Esophagus muscularis mucosa (tissue), 4 donors: ENCODE results near the gene NOPCHAP1. TPM values are rescaled to one million over a fixed set of nuclear protein-coding genes. Genes with fewer than 3 reads are reported as not detected.
A peak's percentile ranks its signal among the peaks of the same experiment; 100 is the strongest.
"Not testable (repeated sequence)": the region's sequence is repeated elsewhere in the genome, so short reads cannot be mapped to it uniquely, and the experiment has no call there.

Source experiments
- DNase-seq: peaks from one replicate; pipeline ENCODE4 v3.0.0-alpha.2; 2017; ENCODE audit errors: extremely low spot score
- H3K27ac ChIP-seq, 4 donors: fragments of 200-600 bp; sonication (generic); replicated peaks in 1 of 4; 1 replicate in 3 of 4; 2 replicates in 1 of 4; pipeline ENCODE4 v1.5.1; 2016 to 2019; ENCODE audit warnings: mild to moderate bottlenecking in 1 of 4
- H3K27me3 ChIP-seq, 4 donors: fragments of 200-600 bp; sonication (generic); one replicate each; pipeline versions ENCODE4 v1.5.1 to v1.6.0; 2016 to 2019
- H3K36me3 ChIP-seq, 4 donors: fragments of 200-600 bp; sonication (generic); one replicate each; pipeline ENCODE4 v1.5.1; 2016 to 2019
- H3K4me1 ChIP-seq, 4 donors: fragments of 200-600 bp; sonication (generic); one replicate each; pipeline ENCODE4 v1.5.1; 2016 to 2019
- H3K4me3 ChIP-seq, 4 donors: fragments of 200-600 bp; sonication (generic); 1 replicate in 2 of 4; 2 replicates in 2 of 4; pipeline ENCODE4 v1.5.1; 2016 to 2019; ENCODE audit warnings: mild to moderate bottlenecking in 4 of 4, moderate library complexity in 1 of 4
- H3K9me3 ChIP-seq, 4 donors: fragments of 200-600 bp; sonication (generic); 1 replicate in 3 of 4; 2 replicates in 1 of 4; pipeline ENCODE4 v1.5.1; 2016 to 2019
- EP300 ChIP-seq: sonication (generic); formaldehyde crosslinking; IDR thresholded peaks from one replicate; pipeline ENCODE4 v1.6.1; 2017; ENCODE audit warnings: antibody characterized with exemption
- POLR2A ChIP-seq: fragments of 450-650 bp; IDR thresholded peaks from one replicate; pipeline ENCODE4 v1.6.1; 2017; ENCODE audit warnings: antibody characterized with exemption, moderate library complexity, mild to moderate bottlenecking, low read depth
- POLR2AphosphoS5 ChIP-seq, 2 donors: sonication (generic); formaldehyde crosslinking; IDR thresholded peaks; one replicate each; pipeline ENCODE4 v1.6.1; 2017; ENCODE audit warnings: antibody characterized with exemption in 2 of 2
- WGBS: methylation state at CpG from one replicate; pipeline ENCODE4 v1.1.5; 2018; 5-methylcytosine and 5-hydroxymethylcytosine counted together
- intact Hi-C: fragments of 100-400 bp; cut with DNase I; formaldehyde crosslinking; loops from one replicate; pipeline ENCODE4 v1.15.1; 2023
- total RNA-seq, 4 donors: library from RNA; depleted of rRNA; stranded (reverse); fragments of >200 nt; gene quantifications; one replicate each; pipeline versions ENCODE4 v1.1.0 to v1.2.1, GENCODE V29; 2016
- TF ChIP-seq, protein P1 (sequence below), 3 experiments: fragments of 200-600 bp in 2 of 3; fragments of 450-650 bp in 1 of 3; sonication (generic) in 2 of 3; IDR thresholded peaks; one replicate each; pipeline ENCODE4 v1.5.1; 2017 to 2019; ENCODE audit warnings: antibody characterized with exemption in 3 of 3, mild to moderate bottlenecking in 2 of 3, moderate library complexity in 1 of 3

The NOPCHAP1 gene, protein sequence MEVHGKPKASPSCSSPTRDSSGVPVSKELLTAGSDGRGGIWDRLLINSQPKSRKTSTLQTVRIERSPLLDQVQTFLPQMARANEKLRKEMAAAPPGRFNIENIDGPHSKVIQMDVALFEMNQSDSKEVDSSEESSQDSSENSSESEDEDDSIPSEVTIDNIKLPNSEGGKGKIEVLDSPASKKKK
- 1 to 10 TPM; 4.6 to 7.9 (median 5.5) TPM for total RNA-seq

DNA sequence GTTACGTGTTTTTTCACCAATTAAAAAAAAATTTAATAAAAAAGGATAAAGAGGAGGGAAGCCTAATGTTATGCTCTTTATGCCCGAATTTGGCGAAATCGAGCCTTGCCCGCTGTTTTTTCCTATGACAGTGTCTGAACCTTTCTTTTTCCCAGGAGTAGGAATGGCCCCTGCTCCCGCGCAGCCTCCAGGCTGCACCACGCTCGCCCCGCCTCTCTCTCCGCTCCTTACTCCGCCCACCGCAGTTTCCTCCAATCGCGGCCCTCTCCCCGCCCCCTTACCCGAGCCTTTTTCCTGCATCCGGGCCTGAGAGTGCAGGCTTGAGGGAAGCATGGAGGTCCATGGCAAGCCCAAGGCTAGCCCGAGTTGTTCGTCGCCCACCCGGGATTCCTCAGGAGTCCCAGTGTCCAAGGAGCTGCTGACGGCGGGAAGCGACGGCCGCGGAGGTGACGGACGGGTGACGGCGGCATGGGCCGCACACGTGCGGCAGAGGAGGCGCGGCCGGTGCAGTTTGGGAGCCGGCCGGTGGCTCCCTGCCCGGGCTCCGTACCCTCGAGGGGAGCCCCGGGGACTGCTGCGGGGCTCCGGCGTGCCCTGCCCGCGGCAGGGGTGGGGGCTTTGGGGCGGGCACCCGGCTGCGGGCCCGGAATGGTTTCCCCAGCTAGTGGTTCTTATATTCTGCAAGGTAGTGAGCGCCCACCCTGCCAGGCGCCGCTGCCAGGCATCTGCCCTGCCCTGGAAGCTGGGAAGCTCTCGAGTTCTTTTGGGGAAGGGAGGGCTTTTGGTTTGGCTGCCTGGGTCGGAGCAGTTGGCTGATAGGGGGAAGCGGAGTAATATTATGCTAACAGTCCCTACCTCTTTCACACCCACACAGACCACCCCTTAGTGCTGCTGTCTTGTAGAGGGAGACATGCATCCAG, at the start of gene NOPCHAP1:
Gene NOPCHAP1 (plus strand): TSS at position 295 of the 920 bp plus-strand sequence. CDS start 37 bp downstream, at position 332.
- peak; percentile 98 for DNase-seq
- no peaks in the 10 kb centered on the region for H3K9me3 ChIP-seq
- H3K36me3 ChIP-seq: peaks cover 0 to 26% (median 5%) of the 10 kb centered on the region in 4 donors
- peak; percentile 80 to 86 for TF ChIP-seq POLR2AphosphoS5 (IDR thresholded peaks at IDR 0.05)
- TF ChIP-seq EP300: no peak
- intact Hi-C loops: loop anchor here (5.0 kb wide), 1 partner anchor 66 kb away; no protein-coding TSS in a partner anchor
- H3K4me3 ChIP-seq: peak within 1 kb of the TSS; percentile 74 to 96 (median 92)
- H3K27me3 ChIP-seq: no peaks in the 10 kb centered on the region
- H3K27ac ChIP-seq: peak within 1 kb of the TSS; percentile 71 to 84 (median 76)
- peaks cover 14 to 25% (median 21%) of the 10 kb centered on the region in 4 donors for H3K4me1 ChIP-seq
- under 1% methylated on average over 25 of the region's 59 CpGs for WGBS

DNA sequence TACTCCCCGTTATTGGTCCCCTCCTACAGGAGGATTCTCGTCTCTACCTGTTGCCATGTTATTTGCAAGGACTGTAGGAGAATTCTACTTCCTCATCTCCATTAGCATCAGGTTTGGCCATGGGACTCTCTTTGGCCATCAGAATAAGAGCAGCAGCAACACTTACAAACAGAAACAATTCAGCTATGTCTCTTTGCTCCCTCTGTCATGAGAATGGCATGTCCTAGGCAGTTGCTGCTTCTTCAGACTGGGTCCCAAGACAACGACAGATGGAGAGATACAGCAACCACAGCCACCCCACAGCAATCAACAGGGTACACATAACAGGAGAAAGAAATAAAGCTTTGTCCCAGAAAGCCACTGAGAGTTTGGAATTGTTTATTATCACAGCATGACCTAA, 47.7 kb upstream of the NOPCHAP1 start:
- Histone ChIP-seq H3K27ac (no peak overlapping the region), H3K4me1 (no peaks in the 10 kb centered on the region), H3K36me3 (no peaks in the 10 kb centered on the region), H3K4me3 (no peak overlapping the region), H3K27me3 (no peaks in the 10 kb centered on the region), H3K9me3 (peaks cover 0 to 2% (median 0%) of the 10 kb centered on the region in 4 donors)
- no peak for DNase-seq
- intact Hi-C loops: no loop called here
- TF ChIP-seq EP300 (no peak), POLR2AphosphoS5 (IDR thresholded peaks at IDR 0.05) (no peak), POLR2A (no peak)
- TF ChIP-seq, protein P1, sequence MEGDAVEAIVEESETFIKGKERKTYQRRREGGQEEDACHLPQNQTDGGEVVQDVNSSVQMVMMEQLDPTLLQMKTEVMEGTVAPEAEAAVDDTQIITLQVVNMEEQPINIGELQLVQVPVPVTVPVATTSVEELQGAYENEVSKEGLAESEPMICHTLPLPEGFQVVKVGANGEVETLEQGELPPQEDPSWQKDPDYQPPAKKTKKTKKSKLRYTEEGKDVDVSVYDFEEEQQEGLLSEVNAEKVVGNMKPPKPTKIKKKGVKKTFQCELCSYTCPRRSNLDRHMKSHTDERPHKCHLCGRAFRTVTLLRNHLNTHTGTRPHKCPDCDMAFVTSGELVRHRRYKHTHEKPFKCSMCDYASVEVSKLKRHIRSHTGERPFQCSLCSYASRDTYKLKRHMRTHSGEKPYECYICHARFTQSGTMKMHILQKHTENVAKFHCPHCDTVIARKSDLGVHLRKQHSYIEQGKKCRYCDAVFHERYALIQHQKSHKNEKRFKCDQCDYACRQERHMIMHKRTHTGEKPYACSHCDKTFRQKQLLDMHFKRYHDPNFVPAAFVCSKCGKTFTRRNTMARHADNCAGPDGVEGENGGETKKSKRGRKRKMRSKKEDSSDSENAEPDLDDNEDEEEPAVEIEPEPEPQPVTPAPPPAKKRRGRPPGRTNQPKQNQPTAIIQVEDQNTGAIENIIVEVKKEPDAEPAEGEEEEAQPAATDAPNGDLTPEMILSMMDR (IDR thresholded peaks at IDR 0.05): no peak
- WGBS: 66% methylated on average over 3 of the region's 3 CpGs

DNA sequence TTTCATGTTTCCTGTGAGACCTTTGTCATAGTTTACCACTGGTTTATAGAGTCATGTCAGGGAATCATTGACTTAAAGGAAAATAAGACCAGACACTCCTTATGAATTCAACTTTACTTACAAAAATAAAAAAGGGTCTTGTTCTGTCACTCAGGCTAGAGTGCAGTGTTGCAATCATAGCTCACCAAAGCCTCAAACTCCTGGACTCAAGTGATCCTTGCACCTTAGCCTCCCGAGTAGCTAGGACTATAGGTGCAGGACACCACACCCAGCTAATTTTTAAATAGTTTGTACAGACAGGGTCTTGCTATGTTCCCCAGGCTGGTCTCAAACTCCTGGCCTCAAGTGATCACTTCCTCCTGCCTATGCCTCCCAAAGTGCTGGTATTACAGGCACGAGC, 47.0 kb upstream of the NOPCHAP1 start:
- H3K4me3 ChIP-seq: no peak overlapping the region
- no peaks in the 10 kb centered on the region for H3K36me3 ChIP-seq
- peaks cover 0 to 4% (median 0%) of the 10 kb centered on the region in 4 donors for H3K9me3 ChIP-seq
- no peak overlapping the region for H3K27ac ChIP-seq
- WGBS: 94% methylated on average over 2 of the region's 2 CpGs
- H3K4me1 ChIP-seq: no peaks in the 10 kb centered on the region
- intact Hi-C loops: no loop called here
- no peak for DNase-seq
- H3K27me3 ChIP-seq: no peaks in the 10 kb centered on the region
- TF ChIP-seq, protein P1 (IDR thresholded peaks at IDR 0.05): no peak
- no peak for TF ChIP-seq POLR2AphosphoS5 (IDR thresholded peaks at IDR 0.05)
- no peak for TF ChIP-seq POLR2A
- no peak for TF ChIP-seq EP300

DNA sequence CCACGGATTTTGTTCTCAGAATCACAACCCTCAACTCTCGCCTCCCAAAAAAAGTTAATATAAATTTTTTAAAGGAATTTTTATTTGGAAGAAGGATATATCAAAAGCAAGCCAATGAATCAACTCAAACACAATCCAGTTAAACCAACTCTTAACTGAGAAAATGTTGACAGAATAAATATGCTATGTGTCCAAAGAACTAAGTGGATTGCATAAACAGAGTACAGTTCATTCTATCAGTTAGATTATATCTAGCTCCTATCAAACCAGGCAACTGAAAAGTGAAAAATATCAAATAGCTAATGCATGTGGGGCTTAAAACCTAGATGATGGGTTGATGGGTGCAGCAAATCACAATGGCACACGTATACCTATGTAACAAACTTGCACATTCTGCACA, 44.7 kb upstream of the NOPCHAP1 start:
- Histone ChIP-seq H3K27me3 (no peaks in the 10 kb centered on the region), H3K4me1 (no peaks in the 10 kb centered on the region), H3K9me3 (peaks cover 0 to 4% (median 0%) of the 10 kb centered on the region in 4 donors), H3K4me3 (no peak overlapping the region), H3K36me3 (no peaks in the 10 kb centered on the region), H3K27ac (no peak overlapping the region)
- 82% methylated on average over 3 of the region's 3 CpGs for WGBS
- DNase-seq: no peak
- TF ChIP-seq POLR2AphosphoS5 (IDR thresholded peaks at IDR 0.05) (no peak), POLR2A (no peak), EP300 (no peak)
- TF ChIP-seq, protein P1 (IDR thresholded peaks at IDR 0.05): no peak
- intact Hi-C loops: no loop called here

DNA sequence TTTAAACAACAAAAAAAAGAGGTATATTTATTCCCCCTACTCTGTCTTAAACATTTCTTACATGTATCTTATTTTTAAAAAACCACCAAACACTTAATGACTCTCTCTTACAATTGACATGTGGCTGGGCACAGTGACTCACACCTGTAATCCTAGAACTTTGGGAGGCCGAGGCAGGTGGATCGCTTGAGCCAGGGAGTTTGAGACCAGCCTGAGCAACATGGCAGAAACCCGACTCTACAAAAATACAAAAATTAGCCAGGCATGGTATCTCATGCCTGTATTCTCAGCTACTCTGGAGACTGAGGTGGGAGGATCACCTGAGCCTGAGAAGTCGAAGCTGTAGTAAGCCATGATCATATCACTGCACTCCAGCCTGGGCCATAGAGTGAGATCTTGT, 44.0 kb upstream of the NOPCHAP1 start:
- no peak for DNase-seq
- WGBS: 96% methylated on average over 4 of the region's 4 CpGs
- Histone ChIP-seq H3K27ac (no peak overlapping the region), H3K4me3 (no peak overlapping the region), H3K27me3 (no peaks in the 10 kb centered on the region), H3K4me1 (no peaks in the 10 kb centered on the region), H3K36me3 (no peaks in the 10 kb centered on the region), H3K9me3 (peaks cover 0 to 4% (median 0%) of the 10 kb centered on the region in 4 donors)
- intact Hi-C loops: no loop called here
- TF ChIP-seq, protein P1 (IDR thresholded peaks at IDR 0.05): no peak
- no peak for TF ChIP-seq POLR2A
- TF ChIP-seq POLR2AphosphoS5 (IDR thresholded peaks at IDR 0.05): no peak
- TF ChIP-seq EP300: no peak

DNA sequence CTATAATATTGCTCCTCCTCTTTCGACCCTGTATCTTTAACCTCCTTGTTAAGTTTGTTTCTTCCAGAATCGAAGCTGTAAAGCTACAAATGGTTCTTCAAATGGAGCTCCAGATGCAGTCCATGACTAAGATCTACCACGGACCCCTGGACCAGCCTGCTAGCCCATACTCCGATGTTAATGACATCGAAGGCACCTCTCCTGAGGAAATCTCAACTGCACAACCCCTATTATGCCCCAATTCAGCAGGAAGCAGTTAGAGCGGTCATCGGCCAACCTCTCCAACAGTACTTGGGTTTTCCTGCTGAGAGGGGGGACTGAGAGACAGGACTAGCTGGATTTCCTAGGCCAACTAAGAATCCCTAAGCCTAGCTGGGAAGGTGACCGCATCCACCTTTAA, 42.7 kb upstream of the NOPCHAP1 start:
- intact Hi-C loops, H3K27ac ChIP-seq, H3K27me3 ChIP-seq, H3K4me3 ChIP-seq, H3K4me1 ChIP-seq, H3K36me3 ChIP-seq, DNase-seq, H3K9me3 ChIP-seq: not testable (repeated sequence)
- WGBS: 96% methylated on average over 8 of the region's 8 CpGs
